Measurements from ENCODE around the gene ERF. TPM values are rescaled to one million over a fixed set of nuclear protein-coding genes. Genes with fewer than 3 reads are reported as not detected.
A peak's percentile ranks its signal among the peaks of the same experiment; 100 is the strongest.

ERF gene
- total RNA-seq, 2 experiments from 2014 or later, result 52.4 to 55.6 TPM

GRCh38 chr19:42285541-42285941, 30.6 kb upstream of the ERF start:
- CTCF ChIA-PET, result interaction anchor here (1.0 kb wide), 2 partner anchors 9 to 11 kb away, joined by 3 to 4 read pairs; no protein-coding TSS in a partner anchor
- H3K4me1 Mint-ChIP-seq (ENCODE audit: low read depth), result peaks cover 31% of the 10 kb centered on the region
- no peaks in the 10 kb centered on the region for H3K27me3 Mint-ChIP-seq (ENCODE audit: low read depth)
- no peak for DNase-seq
- intact Hi-C loops (cut with micrococcal nuclease), result no loop called here
- H3K36me3 Mint-ChIP-seq (ENCODE audit: low read depth), result peaks cover 1% of the 10 kb centered on the region
- peak overlapping the region; percentile 54 for H3K27ac Mint-ChIP-seq
- H3K9me3 Mint-ChIP-seq, result no peaks in the 10 kb centered on the region
- peak overlapping the region; percentile 82 for H3K4me3 Mint-ChIP-seq

DNA sequence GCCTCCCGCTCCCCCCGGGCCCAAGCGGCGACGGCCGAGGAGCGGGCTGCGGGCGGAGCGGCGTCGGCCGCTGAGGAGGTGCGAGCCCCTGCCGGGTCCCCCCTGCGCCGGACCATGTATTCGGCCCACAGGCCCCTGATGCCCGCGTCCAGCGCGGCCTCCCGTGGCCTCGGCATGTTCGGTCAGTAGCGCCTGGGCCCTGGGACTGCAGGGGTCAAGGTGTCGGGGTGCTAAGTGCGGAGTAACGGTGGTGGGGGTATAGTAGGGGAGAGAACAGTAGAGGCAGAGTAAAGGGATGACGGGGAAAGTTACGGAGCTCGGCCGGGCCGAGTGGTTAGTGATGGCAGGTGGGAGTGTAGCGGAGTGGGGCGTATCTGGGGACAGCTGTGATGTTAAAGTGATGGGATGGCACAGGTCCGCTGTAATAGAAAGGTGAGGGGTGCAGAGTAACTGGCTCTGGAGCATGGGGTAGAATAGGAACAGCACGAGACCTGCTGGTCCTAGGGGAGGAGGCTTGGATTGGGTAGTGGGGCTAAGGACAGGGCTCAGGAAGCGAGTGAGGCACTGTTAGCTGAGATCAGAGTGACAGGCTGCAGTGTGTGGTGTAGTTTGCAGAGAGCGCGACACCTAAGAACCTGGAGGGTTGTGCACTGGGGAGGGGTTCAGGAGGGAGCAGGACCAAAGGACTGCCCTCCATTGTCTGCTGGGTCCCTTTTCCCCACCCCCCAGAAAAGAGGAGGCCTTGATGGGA, 29.8 kb upstream of the ERF start:
- DNase-seq, result peak; percentile 45
- CTCF ChIA-PET, result interaction anchor here (1.0 kb wide), 2 partner anchors 10 to 12 kb away, joined by 3 to 4 read pairs; no protein-coding TSS in a partner anchor
- H3K27me3 Mint-ChIP-seq (ENCODE audit: low read depth), result no peaks in the 10 kb centered on the region
- no peaks in the 10 kb centered on the region for H3K9me3 Mint-ChIP-seq
- peaks cover 1% of the 10 kb centered on the region for H3K36me3 Mint-ChIP-seq (ENCODE audit: low read depth)
- peak overlapping the region; percentile 82 for H3K4me3 Mint-ChIP-seq
- H3K27ac Mint-ChIP-seq, result peak overlapping the region; percentile 91
- H3K4me1 Mint-ChIP-seq (ENCODE audit: low read depth), result peaks cover 31% of the 10 kb centered on the region
- intact Hi-C loops (cut with micrococcal nuclease), result no loop called here

DNA sequence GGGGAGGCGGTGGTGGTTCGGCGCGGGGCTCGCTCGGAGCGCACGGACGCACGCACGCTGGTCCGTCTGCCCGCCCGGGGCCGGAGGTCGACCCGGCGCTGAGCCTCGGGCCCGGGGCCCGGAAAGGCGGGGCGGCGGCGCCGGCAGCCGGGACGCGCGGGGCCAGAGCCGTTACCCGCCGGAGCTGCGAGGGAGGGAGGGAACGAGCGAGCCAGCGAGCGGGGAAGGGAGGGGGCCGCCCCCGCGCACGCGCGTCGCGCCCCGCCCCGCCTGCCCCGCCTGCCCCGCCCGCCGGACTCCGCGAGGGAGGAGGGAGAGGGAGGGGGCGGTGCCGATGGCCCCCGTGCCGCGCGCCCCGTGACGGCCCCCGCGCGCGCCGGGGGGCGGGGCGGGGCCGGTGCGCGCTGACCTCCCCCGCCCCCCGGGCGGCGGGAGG, 29.2 kb upstream of the ERF start:
- intact Hi-C loops (cut with micrococcal nuclease), result no loop called here
- H3K4me3 Mint-ChIP-seq, result peak overlapping the region; percentile 7
- no peaks in the 10 kb centered on the region for H3K27me3 Mint-ChIP-seq (ENCODE audit: low read depth)
- H3K36me3 Mint-ChIP-seq (ENCODE audit: low read depth), result peaks cover 3% of the 10 kb centered on the region
- CTCF ChIA-PET, result no interaction called here
- DNase-seq, result peak; percentile 75
- H3K27ac Mint-ChIP-seq, result no peak overlapping the region
- no peaks in the 10 kb centered on the region for H3K9me3 Mint-ChIP-seq
- H3K4me1 Mint-ChIP-seq (ENCODE audit: low read depth), result peaks cover 38% of the 10 kb centered on the region

- intact Hi-C loops (cut with micrococcal nuclease), result loop anchor here (1.0 to 2.0 kb wide), 10 partner anchors 13 to 161 kb away; partner anchors contain the start of genes DEDD2, ERF, MEGF8 and POU2F2
- Mint-ChIP-seq H3K4me1 (ENCODE audit: low read depth) (peaks cover 45% of the 10 kb centered on the region), H3K27ac (no peak overlapping the region), H3K9me3 (no peaks in the 10 kb centered on the region), H3K27me3 (ENCODE audit: low read depth) (no peaks in the 10 kb centered on the region), H3K4me3 (peak overlapping the region; percentile 7), H3K36me3 (ENCODE audit: low read depth) (peaks cover 3% of the 10 kb centered on the region)
- CTCF ChIA-PET, result no interaction called here
- peak; percentile 96 for DNase-seq
Measured at GRCh38 chr19:42283188-42284065, 28.5 kb upstream of the ERF start.

- intact Hi-C loops (cut with micrococcal nuclease), result loop anchor here (1.0 to 2.0 kb wide), 10 partner anchors 14 to 160 kb away; partner anchors contain the start of genes DEDD2, ERF, MEGF8 and POU2F2
- Mint-ChIP-seq H3K9me3 (no peaks in the 10 kb centered on the region), H3K4me3 (peak overlapping the region; percentile 23), H3K27ac (no peak overlapping the region), H3K36me3 (ENCODE audit: low read depth) (peaks cover 3% of the 10 kb centered on the region), H3K27me3 (ENCODE audit: low read depth) (no peaks in the 10 kb centered on the region), H3K4me1 (ENCODE audit: low read depth) (peaks cover 49% of the 10 kb centered on the region)
- DNase-seq, result no peak
- CTCF ChIA-PET, result interaction anchor here (1.4 kb wide), 1 partner anchor 14 kb away, joined by 4 read pairs; no protein-coding TSS in a partner anchor
Measured at GRCh38 chr19:42282819-42283187, 27.9 kb upstream of the ERF start.

- intact Hi-C loops (cut with micrococcal nuclease), result loop anchor here (2.0 kb wide), 5 partner anchors 15 to 159 kb away; partner anchors contain the start of gene DEDD2
- peak overlapping the region; percentile 50 for H3K4me3 Mint-ChIP-seq
- no peaks in the 10 kb centered on the region for H3K9me3 Mint-ChIP-seq
- H3K36me3 Mint-ChIP-seq (ENCODE audit: low read depth), result peaks cover 3% of the 10 kb centered on the region
- no peaks in the 10 kb centered on the region for H3K27me3 Mint-ChIP-seq (ENCODE audit: low read depth)
- H3K27ac Mint-ChIP-seq, result no peak overlapping the region
- peaks cover 53% of the 10 kb centered on the region for H3K4me1 Mint-ChIP-seq (ENCODE audit: low read depth)
- no peak for DNase-seq
- CTCF ChIA-PET, result interaction anchor here (1.1 to 1.4 kb wide), 2 partner anchors 15 to 65 kb away, joined by 3 to 4 read pairs; no protein-coding TSS in a partner anchor
Measured at GRCh38 chr19:42281827-42282762, 27.2 kb upstream of the ERF start.

DNA sequence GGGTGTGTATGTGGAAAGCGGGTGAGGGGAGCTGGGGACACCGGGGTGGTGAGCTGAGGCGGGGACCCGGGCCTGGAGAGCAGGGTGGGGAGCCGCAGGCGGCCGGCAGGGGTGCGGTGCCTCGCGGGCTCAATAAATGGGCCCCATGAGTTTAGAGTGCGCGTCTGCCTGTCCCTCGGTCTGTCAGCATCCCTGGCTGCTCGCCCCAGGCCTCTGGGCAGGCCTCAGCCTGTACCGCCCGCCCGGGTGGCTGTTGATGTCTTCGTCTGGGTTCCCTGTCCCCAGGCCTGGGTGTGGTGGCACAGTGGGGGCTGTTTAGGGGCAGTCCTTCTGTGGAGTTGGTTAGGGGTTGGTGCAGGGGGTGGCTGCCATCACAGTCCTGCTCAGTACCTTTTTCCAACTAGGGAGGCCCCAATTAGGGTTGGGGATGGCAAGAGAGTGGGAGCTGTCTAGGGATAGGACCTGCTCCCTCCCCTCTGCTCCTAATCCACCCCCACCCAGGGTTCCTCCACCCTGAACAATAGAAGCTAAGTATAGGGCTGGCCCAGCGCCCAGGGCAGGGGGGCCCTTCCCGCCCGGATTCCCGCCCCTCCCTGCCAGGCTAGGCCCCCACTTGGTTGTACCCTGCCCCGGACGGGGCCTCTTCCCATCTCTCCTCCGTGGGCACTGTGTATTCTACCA, 26.4 kb upstream of the ERF start:
- Mint-ChIP-seq H3K9me3 (no peaks in the 10 kb centered on the region), H3K36me3 (ENCODE audit: low read depth) (peaks cover 3% of the 10 kb centered on the region), H3K4me3 (peak overlapping the region; percentile 68), H3K27me3 (ENCODE audit: low read depth) (no peaks in the 10 kb centered on the region), H3K4me1 (ENCODE audit: low read depth) (peaks cover 61% of the 10 kb centered on the region), H3K27ac (peak overlapping the region; percentile 75)
- intact Hi-C loops (cut with micrococcal nuclease), result loop anchor here (2.0 kb wide), 1 partner anchor 142 kb away; no protein-coding TSS in a partner anchor
- DNase-seq, result peak; percentile 28
- CTCF ChIA-PET, result interaction anchor here (1.1 to 1.4 kb wide), 2 partner anchors 15 to 65 kb away, joined by 3 to 4 read pairs; no protein-coding TSS in a partner anchor

DNA sequence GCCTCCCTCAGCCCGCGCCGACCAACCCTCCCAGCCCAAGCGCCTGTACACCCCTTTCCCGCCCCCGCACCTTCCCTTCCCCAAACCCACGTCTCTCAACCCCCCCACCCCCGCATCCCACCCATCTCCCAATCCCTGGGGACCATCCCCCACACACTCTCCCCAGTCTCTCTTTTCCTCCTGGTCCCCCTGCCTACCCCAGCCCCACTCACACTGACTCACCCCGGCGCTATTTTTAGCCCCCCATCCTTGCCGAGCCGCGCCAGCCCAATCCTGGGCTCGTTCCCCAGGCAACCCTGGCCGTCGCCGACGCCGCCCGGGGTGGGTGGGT, 25.9 kb upstream of the ERF start:
- CTCF ChIA-PET, result interaction anchor here (2.5 kb wide), 1 partner anchor 148 kb away, joined by 9 read pairs; the partner anchor contains the start of gene POU2F2
- Mint-ChIP-seq H3K36me3 (ENCODE audit: low read depth) (peaks cover 5% of the 10 kb centered on the region), H3K4me1 (ENCODE audit: low read depth) (peaks cover 61% of the 10 kb centered on the region), H3K27ac (no peak overlapping the region), H3K9me3 (no peaks in the 10 kb centered on the region), H3K4me3 (peak overlapping the region; percentile 68), H3K27me3 (ENCODE audit: low read depth) (no peaks in the 10 kb centered on the region)
- DNase-seq, result no peak
- intact Hi-C loops (cut with micrococcal nuclease), result loop anchor here (1.0 to 2.0 kb wide), 2 partner anchors 142 to 172 kb away; no protein-coding TSS in a partner anchor

GRCh38 chr19:42279902-42280814, 25.2 kb upstream of the ERF start:
- H3K36me3 Mint-ChIP-seq (ENCODE audit: low read depth), result peaks cover 5% of the 10 kb centered on the region
- H3K4me3 Mint-ChIP-seq, result peak overlapping the region; percentile 81
- H3K9me3 Mint-ChIP-seq, result no peaks in the 10 kb centered on the region
- H3K27ac Mint-ChIP-seq, result peak overlapping the region; percentile 90
- CTCF ChIA-PET, result interaction anchor here (0.6 to 2.7 kb wide), 21 partner anchors 9 to 1527 kb away, joined by 3 to 57 read pairs (median 4); partner anchors contain the start of genes DEDD2, GSK3A, POU2F2 and ZNF526
- DNase-seq, result peak; percentile 87
- intact Hi-C loops (cut with micrococcal nuclease), result loop anchor here (1.0 to 2.0 kb wide), 2 partner anchors 143 to 172 kb away; no protein-coding TSS in a partner anchor
- H3K27me3 Mint-ChIP-seq (ENCODE audit: low read depth), result no peaks in the 10 kb centered on the region
- H3K4me1 Mint-ChIP-seq (ENCODE audit: low read depth), result peaks cover 58% of the 10 kb centered on the region

Measured in activated naive CD4-positive, alpha-beta T cell treated with anti-CD3 and anti-CD28 coated beads for 36 hours (primary cell).